Stimulated activated CD4-positive, alpha-beta T cell treated with anti-CD3 and anti-CD28 coated beads, Interleukin-1b, Interleukin-23, amount 100 ng/mL, for 48 hours (primary cell): ENCODE results near the gene TUFT1.

Source experiments
- DNase-seq: peaks from one replicate; pipeline ENCODE4 v3.0.0-alpha.2; 2020

TUFT1 gene

DNA sequence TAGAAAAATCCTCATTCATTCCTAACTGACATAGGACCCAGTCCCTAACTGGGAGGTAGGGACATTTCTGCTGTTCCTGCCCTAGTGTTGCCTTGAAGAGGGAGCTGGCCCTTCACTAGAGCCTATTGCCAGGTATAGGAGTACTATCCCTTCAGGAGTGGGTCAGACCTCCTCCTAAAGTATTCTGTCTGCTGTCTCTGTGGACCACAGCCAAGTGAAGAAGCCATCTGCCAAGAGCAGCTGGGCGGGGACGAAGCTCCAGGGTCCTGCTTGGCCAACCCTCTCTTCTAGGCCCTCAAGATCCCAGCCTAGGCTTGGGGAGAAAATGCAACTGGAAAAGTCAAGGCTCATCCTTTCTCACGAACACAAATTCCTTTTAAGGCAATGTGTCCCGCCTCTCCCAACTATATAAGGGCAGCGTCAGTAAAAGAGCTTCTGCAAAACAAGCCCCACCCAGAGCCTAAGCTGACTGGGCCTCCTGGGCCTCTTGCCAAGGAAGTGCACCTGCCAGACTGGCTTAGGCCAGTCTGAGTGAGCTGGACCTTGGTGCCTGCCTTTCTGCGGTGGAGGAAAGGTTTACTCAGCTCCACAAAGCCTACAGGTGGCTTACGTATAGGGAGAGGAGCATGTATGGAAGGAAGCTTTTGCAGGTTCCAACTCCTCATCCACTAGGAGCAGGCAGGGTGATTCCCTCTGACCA, 638 bp upstream of the TUFT1 start:
- DNase-seq = peak; percentile 47

DNA sequence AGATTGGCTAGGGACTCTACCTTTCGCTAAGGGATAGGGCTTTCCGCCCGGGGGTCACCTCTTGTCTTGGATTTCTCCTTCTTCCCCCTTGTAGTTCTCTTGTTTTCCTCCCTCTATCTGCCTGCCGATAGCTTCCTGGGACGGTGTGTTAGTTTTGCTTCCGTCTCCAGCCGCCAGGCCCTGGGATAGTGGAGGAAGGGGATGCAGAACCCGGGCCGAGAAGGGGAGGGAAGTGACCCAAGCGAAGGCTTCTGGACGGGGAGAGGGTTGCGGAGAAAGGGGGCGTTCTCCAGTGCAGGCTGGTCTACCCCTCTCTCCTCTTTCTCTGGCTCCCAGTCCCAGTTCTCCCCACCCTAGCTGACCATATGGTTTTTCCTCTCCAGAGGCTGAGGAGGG, 871 bp downstream of the TUFT1 start:
- DNase-seq = no peak

- no peak for DNase-seq
Observed at GRCh38 chr1:151541752-151542151, 1.6 kb downstream of the TUFT1 start.

DNA sequence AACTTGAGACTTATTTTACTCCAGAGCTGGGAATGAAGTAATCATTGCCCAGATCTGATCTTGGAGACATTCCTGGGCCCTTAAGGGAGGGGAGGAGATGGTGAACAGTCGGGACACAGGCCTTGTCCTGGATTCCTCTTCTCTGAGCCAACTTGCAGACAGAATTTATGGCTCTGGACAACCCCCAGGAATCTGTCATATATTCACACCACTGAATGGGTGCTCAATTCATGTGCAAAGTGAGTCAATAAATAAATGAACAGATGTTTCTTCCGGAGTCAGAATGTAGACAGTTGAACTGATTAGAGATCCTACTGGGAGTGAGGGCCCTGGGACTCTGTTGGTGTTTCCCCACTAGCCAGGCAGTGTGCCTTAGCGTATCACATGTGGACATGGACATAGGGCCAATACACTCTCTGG, 2.6 kb downstream of the TUFT1 start:
- no peak for DNase-seq

GRCh38 chr1:151545542-151545941, 5.4 kb downstream of the TUFT1 start:
- no peak for DNase-seq

GRCh38 chr1:151546011-151546925, 6.2 kb downstream of the TUFT1 start:
- no peak for DNase-seq

DNA sequence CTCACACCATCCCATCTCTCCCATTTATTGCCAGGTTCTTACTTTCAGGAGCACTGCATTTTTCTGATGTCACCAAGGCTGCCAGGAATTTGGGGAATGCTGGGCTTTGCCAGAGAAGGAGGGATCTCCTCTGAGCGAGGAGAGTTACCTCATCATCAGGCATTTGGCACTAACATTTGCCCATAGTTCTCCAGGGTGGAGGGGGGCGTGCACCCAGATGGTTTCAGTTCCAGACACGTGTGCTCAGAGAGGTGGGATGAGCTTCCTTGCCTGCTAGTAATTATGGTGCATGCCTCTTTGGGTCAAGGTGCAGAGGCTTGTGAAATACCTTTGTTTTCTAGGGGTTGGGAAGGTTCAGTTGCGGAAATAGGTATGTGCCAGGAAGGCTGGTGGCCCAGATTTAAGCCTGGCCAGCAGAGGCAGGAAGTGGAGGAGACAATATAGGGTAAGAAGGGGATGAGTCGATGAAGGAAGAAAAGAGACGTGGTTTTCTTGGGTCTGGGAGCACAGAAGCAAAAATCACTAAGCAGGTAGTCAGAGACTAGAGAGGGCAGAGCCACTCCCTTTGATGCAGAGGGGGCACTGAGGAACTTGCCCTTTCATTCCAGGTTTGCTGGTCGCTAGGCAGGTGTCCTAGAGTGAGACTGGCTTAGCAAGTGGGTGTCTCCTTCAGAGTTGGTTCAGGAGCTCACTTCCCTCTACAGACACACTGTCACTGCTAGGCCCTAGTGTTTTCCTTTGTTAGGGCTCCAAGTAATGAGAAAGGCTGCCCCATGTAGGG, 7.2 kb downstream of the TUFT1 start:
- no peak for DNase-seq

- no peak for DNase-seq
Observed at GRCh38 chr1:151547900-151548230, 7.8 kb downstream of the TUFT1 start.

- no peak for DNase-seq
Observed at GRCh38 chr1:151549199-151549598, 9.1 kb downstream of the TUFT1 start.

GRCh38 chr1:151553659-151554058, 13.6 kb downstream of the TUFT1 start:
- DNase-seq = no peak

- no peak for DNase-seq
Observed at GRCh38 chr1:151556052-151556451, 15.9 kb downstream of the TUFT1 start.

GRCh38 chr1:151562661-151563060, 22.6 kb downstream of the TUFT1 start:
- no peak for DNase-seq

DNA sequence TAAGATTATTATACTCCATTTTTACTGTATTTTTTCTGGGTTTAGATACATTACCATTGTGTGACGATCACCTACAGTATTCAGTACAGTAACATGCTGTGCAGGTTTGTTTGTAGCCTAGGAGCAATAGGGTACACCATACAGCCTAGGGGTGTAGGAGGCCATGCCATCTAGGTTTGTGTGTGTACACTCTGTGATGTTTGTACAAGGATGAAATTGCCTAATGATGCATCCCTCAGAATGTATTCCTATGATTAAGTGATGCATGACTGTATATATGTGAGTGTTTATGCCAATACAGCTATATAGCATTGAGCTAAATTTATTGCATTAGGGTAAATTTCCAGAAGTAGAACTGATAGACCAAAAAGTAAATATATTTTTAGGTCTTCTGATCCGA, 23.3 kb downstream of the TUFT1 start:
- no peak for DNase-seq

- no peak for DNase-seq
Observed at GRCh38 chr1:151565502-151566189, 25.5 kb downstream of the TUFT1 start.

GRCh38 chr1:151568626-151569088, 28.5 kb downstream of the TUFT1 start:
- peak; percentile 17 for DNase-seq

DNA sequence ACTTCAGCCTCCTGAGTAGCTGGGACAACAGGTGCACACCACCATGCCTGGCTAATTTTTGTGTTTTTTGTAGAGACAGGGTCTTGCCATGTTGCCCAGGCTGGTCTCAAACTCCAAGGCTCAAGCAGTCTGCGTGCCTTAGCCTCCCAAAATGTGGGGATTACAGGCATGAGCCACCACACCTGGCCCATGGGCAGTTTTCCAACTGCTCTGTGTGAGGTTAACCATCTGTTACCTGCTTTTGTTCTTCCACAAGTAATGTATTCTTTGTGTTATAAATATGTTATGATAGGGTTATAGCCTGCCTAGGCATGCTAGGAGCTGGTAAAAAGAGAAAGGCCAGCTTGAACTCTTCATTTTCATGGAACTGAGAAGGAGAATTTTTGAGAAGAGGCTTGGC, 30.7 kb downstream of the TUFT1 start:
- no peak for DNase-seq

DNA sequence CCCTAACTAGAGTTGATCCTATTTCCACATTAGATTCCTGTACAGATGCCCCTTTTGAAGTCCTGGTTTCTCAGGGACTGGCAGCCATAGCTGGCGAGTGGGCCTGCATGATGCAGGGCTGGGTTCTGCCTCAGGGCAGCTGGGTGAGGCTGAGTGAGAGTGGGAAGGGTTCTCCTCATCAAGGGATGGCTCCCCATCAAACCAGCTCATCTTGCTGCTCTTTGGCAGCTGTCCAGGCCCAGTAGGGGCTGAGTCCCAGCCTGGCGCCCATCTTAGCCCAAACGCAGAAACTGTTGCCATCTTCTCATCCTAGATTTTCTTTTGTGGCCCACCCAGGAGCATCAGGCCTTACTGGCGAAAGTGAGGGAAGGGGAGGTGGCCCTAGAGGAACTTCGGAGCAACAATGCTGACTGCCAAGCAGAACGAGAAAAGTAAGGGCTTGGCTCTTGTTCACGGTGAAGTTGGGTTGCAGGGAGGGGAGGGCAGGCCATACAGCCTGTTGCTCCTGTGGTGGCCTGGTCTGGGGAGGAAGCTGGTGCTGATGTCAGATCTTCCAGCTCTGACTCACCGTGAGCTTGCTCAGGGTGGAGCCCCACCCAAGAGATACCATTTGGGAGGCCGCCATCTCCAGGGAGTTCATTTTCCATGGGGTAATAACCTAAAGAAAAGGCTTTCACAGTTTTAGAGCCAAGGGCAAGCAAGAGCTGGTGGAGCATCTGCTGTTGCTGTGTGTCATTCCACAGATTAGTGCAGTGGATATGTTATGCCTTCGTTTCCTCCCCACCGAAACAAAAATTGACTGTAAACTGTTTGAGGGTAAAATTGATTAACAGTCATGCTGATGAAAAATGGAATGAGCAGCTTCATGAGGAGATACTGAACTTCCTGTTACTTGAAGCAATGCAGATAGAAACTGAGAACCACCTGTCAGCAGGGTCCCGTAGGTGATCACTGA, 34.7 kb downstream of the TUFT1 start:
- DNase-seq = peak; percentile 21

DNA sequence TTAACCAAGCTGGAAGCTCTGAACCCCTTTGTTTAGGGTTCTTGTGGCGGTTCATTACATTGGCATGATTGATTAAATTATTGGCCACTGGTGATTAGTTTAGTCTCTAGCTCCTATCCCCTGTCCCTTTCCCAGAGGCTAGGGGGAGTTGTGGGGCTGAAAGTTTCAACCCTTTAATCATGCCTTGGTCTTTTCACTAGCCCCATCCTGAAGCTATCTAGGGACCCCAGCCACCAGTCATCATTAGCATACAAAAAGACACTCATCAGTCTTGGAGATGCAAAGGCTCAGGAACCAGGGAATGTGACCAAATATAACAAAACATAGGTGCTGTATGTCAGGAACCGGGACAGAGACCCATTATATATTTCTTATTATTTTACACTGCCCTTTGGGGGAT, 37.1 kb downstream of the TUFT1 start:
- DNase-seq = no peak

GRCh38 chr1:151578941-151579340, 38.8 kb downstream of the TUFT1 start:
- DNase-seq = no peak

GRCh38 chr1:151579436-151580225, 39.5 kb downstream of the TUFT1 start:
- no peak for DNase-seq

DNA sequence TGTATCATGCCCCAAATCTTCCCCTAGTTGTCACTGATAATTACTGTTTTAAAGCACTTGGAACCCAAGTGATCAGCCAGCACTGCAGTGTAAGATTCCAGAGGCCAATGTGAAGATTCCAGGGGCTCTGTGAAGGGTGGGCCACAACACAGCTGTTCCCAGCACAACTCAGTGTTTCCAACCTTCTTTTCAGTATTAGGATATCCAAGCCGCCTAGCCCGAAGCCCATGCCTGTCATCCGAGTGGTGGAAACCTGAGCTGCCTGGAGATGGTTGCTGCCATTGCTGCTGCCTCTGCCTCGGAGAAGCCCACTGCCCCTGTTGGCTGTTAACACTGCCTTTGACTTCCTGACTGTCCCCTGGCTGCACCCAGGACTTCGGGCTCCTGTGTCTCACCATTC, 41.3 kb downstream of the TUFT1 start:
- DNase-seq = no peak
